ENCODE results near the gene MNT. TPM values are rescaled to one million over a fixed set of nuclear protein-coding genes. Genes with fewer than 3 reads are reported as not detected.
A peak's percentile ranks its signal among the peaks of the same experiment; 100 is the strongest.

MNT gene
- total RNA-seq, 1 donor from 2014 or later, result 28.5 TPM

GRCh38 chr17:2427215-2427614, 26.4 kb upstream of the MNT start:
- DNase-seq (ENCODE audit: extremely low spot score in 2 of 2), result no peak
- no peak overlapping the region for H3K4me3 ChIP-seq
- H3K4me1 ChIP-seq, result no peaks in the 10 kb centered on the region
- H3K36me3 ChIP-seq, result no peaks in the 10 kb centered on the region
- no peak overlapping the region for H3K27ac ChIP-seq
- no peak for TF ChIP-seq CTCF (IDR thresholded peaks at IDR 0.05)
- no peak for TF ChIP-seq POLR2AphosphoS5 (IDR thresholded peaks at IDR 0.05; ENCODE audit: insufficient read depth in 1 of 2, low read depth in 1 of 2)
- TF ChIP-seq POLR2A (IDR thresholded peaks at IDR 0.05), result no peak
- no peaks in the 10 kb centered on the region for H3K27me3 ChIP-seq
- H3K9me3 ChIP-seq, result no peaks in the 10 kb centered on the region
- intact Hi-C loops (cut with DNase I), result no loop called here

GRCh38 chr17:2423271-2423670, 22.4 kb upstream of the MNT start:
- H3K4me3 ChIP-seq, result no peak overlapping the region
- peaks cover 0 to 14% of the 10 kb centered on the region in 2 donors for H3K36me3 ChIP-seq
- DNase-seq (ENCODE audit: extremely low spot score in 2 of 2), result no peak
- H3K27me3 ChIP-seq, result no peaks in the 10 kb centered on the region
- no peaks in the 10 kb centered on the region for H3K9me3 ChIP-seq
- intact Hi-C loops (cut with DNase I), result no loop called here
- no peak overlapping the region for H3K27ac ChIP-seq
- peaks cover 6% of the 10 kb centered on the region for H3K4me1 ChIP-seq
- TF ChIP-seq POLR2AphosphoS5 (IDR thresholded peaks at IDR 0.05; ENCODE audit: insufficient read depth in 1 of 2, low read depth in 1 of 2), result peak in 1 of 2 donors; percentile 29
- TF ChIP-seq CTCF (IDR thresholded peaks at IDR 0.05), result no peak

GRCh38 chr17:2421315-2422147, 20.7 kb upstream of the MNT start:
- H3K36me3 ChIP-seq, result peaks cover 0 to 14% of the 10 kb centered on the region in 2 donors
- no peak overlapping the region for H3K27ac ChIP-seq
- intact Hi-C loops (cut with DNase I), result no loop called here
- H3K4me1 ChIP-seq, result peaks cover 8% of the 10 kb centered on the region
- H3K27me3 ChIP-seq, result no peaks in the 10 kb centered on the region
- no peak for DNase-seq (ENCODE audit: extremely low spot score in 2 of 2)
- TF ChIP-seq POLR2AphosphoS5 (IDR thresholded peaks at IDR 0.05; ENCODE audit: insufficient read depth in 1 of 2, low read depth in 1 of 2) (no peak), POLR2A (IDR thresholded peaks at IDR 0.05) (no peak), CTCF (IDR thresholded peaks at IDR 0.05) (no peak)
- no peaks in the 10 kb centered on the region for H3K9me3 ChIP-seq
- H3K4me3 ChIP-seq, result no peak overlapping the region

GRCh38 chr17:2420176-2420575, 19.3 kb upstream of the MNT start:
- H3K27ac ChIP-seq, result no peak overlapping the region
- intact Hi-C loops (cut with DNase I), result no loop called here
- TF ChIP-seq POLR2AphosphoS5 (IDR thresholded peaks at IDR 0.05; ENCODE audit: insufficient read depth in 1 of 2, low read depth in 1 of 2) (no peak), CTCF (IDR thresholded peaks at IDR 0.05) (no peak), POLR2A (IDR thresholded peaks at IDR 0.05) (no peak)
- H3K27me3 ChIP-seq, result no peaks in the 10 kb centered on the region
- DNase-seq (ENCODE audit: extremely low spot score in 2 of 2), result no peak
- peaks cover 0 to 14% of the 10 kb centered on the region in 2 donors for H3K36me3 ChIP-seq
- no peaks in the 10 kb centered on the region for H3K9me3 ChIP-seq
- H3K4me1 ChIP-seq, result peaks cover 19% of the 10 kb centered on the region
- no peak overlapping the region for H3K4me3 ChIP-seq

- Histone ChIP-seq H3K4me1 (peaks cover 19% of the 10 kb centered on the region), H3K36me3 (peaks cover 0 to 14% of the 10 kb centered on the region in 2 donors), H3K27ac (no peak overlapping the region), H3K27me3 (no peaks in the 10 kb centered on the region), H3K4me3 (no peak overlapping the region), H3K9me3 (no peaks in the 10 kb centered on the region)
- no peak for DNase-seq (ENCODE audit: extremely low spot score in 2 of 2)
- intact Hi-C loops (cut with DNase I), result no loop called here
- TF ChIP-seq POLR2AphosphoS5 (IDR thresholded peaks at IDR 0.05; ENCODE audit: insufficient read depth in 1 of 2, low read depth in 1 of 2) (no peak), CTCF (IDR thresholded peaks at IDR 0.05) (no peak), POLR2A (IDR thresholded peaks at IDR 0.05) (no peak)
Observed at GRCh38 chr17:2419486-2419885, 18.6 kb upstream of the MNT start.

Data from vagina (tissue), 2 donors.